Cardiac atrium fibroblast (primary cell): ENCODE measurements around the gene DNASE1L2. TPM values are rescaled to one million over a fixed set of nuclear protein-coding genes. Genes with fewer than 3 reads are reported as not detected.

ENCODE experiments used
- total RNA-seq: library from RNA; depleted of rRNA; stranded (reverse); fragments of >200 nt; gene quantifications from 2 replicates; pipeline ENCODE4 v1.2.3, GENCODE V29; 2015

The DNASE1L2 gene
- total RNA-seq = 1.1 and 2.2 TPM in 2 replicates

GRCh38 chr16:2236337-2237101 lies at the start of gene DNASE1L2:
DNASE1L2 (plus strand) TSS chr16:2236444; CDS start chr16:2236817, 373 bp downstream.

DNA sequence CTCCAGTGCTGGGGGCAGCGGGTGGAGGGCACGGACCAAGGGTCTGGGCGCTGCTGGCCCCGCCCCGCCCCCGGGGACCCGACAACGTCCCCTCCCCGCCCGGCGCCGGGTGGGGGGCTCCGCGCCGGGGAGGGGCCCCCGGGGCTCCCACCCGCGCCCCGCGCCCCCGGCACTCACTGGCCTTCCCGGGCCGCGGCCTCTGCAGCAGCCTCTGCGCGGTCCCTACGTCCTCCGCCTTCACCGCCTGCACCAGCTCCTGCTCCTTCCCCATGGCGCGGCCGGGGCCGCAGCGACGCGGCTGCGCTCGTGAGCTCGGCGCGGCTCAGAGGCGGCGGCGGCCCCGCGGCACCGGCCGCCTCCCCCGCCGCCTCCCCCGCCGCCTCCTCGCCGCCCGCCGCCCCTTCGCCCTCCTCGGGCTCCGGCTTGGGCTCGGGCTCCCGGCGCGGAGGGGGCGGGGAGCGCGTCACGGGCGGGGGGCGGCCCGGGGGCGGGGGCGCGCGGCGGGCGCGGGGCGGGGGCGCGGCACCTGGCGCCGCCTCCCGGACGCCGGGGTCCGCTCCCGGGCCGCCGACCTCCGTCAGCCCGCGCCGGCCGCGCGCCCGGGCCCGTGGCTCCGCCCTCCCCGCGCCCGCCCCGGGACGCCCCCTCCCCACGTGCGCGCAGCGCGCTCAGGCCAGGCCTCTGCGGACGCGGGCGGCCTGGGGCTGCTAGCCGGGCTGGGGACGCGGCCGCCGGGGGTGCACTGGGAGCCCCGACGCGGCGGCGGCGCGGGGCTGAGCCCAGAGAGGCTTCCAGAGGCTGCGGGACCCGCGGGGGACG lies 39.9 kb upstream of the DNASE1L2 start, which contains the start of gene CASKIN1:
Gene CASKIN1 (minus strand): TSS at position 444 of the 819 bp plus-strand sequence. CDS start 173 bp downstream, at position 271.

DNA sequence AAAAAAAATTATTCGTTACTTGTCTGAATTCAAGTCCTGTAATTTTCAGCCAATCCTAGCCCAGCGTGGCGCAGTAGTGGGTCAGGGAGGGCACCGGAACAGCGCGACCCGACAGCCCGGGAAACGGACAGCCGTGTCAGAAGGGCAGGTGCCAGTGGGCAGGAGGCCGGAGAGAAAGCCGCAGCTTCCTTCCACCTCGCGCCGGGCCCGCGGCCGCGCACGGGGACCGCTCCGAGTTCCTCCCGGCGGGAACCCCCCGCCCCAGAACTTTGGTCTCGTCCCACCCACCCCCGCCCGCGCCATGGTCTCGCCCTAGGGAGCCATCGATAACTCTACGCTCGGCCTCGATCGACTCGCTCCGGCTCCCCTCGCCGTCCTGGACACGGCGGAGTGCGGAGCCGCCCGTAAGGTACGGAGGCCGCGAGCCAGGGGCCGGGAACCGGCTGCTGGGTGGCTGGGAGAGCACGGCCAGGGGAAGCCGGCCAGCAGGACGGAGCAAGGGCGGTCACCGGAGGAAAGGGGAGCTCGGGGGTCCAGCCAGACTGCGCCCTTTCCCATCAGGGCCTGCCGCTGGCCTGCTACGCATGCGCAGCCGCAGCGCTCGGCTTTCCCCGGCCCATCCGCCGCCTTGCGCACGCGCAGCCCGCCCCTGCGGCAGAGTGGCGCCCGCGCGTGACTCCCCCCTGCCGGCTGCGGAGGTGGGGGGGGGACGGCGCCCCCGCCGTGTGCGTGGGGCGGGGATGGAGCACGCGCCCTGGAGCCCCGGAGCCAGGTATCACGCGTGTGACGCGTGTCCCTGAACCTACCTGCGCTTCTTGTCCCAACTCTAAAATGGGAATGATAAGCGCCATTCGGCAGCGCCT lies 30.9 kb upstream of the DNASE1L2 start, which contains the start of gene MLST8:
Gene MLST8 (plus strand): TSS at position 351 of the 863 bp plus-strand sequence. CDS start 632 bp downstream, outside the sequence.

GRCh38 chr16:2210386-2211365 lies 25.6 kb upstream of the DNASE1L2 start, which contains the start of gene BRICD5:
BRICD5 (minus strand) TSS chr16:2210863; CDS start chr16:2210833, 30 bp downstream.

GRCh38 chr16:2214719-2214968 lies 21.6 kb upstream of the DNASE1L2 start, which contains the start of gene PGP:
PGP (minus strand) TSS chr16:2214840; CDS start chr16:2214777, 63 bp downstream.

GRCh38 chr16:2223221-2223941 lies 12.9 kb upstream of the DNASE1L2 start, which contains the start of gene E4F1:
E4F1 (plus strand) TSS chr16:2223591; CDS start chr16:2223614, 23 bp downstream.

DNA sequence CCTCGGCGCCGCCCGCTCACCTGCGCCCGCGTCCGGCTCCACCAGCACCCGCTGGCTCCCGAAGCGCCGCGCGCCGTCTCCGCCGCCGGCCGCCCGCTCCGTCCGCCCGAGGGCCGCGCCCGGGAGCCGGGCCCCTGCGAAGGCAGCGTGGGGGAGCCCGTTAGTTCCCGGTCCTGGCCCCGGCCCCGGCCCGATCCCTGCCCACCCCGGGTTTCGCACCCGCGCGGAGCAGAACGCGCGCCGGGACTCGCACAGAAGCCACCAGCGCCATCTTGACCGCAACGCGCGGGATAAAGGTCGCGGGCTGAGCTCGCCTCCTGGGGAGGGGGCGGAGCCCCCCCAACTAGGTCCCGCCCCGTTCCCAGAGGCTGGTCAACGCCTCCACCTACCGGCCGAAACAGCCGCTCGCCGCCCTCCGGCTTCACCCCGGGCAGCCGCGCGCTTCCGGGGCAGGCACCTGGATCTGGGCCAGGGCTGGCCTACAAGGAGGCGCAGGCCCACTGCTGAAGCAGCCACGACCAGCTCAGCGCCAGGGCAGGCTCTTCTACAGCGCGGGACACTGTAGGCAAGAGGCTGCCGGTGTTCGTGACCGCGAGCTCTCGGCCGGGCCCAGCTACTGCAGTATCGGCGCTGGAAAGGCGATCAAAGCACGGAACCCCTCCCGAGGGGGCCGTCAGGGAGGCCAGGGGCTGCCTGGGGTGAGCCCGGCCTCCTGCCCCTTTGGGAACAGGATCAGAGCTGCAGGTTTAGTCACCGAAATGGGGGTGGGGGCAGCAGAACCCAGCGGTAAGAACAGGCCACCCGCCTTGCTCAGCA lies 15.3 kb downstream of the DNASE1L2 start, which contains the start of gene ECI1:
Gene ECI1 (minus strand): TSS at position 292 of the 816 bp plus-strand sequence. CDS start 21 bp downstream, at position 271.

GRCh38 chr16:2267913-2268666 lies 31.8 kb downstream of the DNASE1L2 start, which contains the start of gene RNPS1:
RNPS1 (minus strand) TSS chr16:2268126; CDS start chr16:2264643, 3,483 bp downstream.

Other genes starting within 250 kb of the DNASE1L2 start
- 5.2 and 6.6 TPM in 2 replicates for gene SYNGR3, start 246.5 kb upstream of the DNASE1L2 start, total RNA-seq
- gene ZNF598, start 226.6 kb upstream of the DNASE1L2 start, total RNA-seq = 29.2 and 39.2 TPM in 2 replicates
- gene NPW, start 216.7 kb upstream of the DNASE1L2 start, total RNA-seq = 1.6 TPM in 1 of 2 replicates, not detected in the other
- 116 and 122 TPM in 2 replicates for gene NHERF2, start 209.5 kb upstream of the DNASE1L2 start, total RNA-seq
- 14.4 and 34.5 TPM in 2 replicates for gene NTHL1, start 188.6 kb upstream of the DNASE1L2 start, total RNA-seq
- 47.3 and 66.4 TPM in 2 replicates for gene TSC2, start 188.5 kb upstream of the DNASE1L2 start, total RNA-seq
- gene PKD1, start 100.5 kb upstream of the DNASE1L2 start, total RNA-seq = 150 and 153 TPM in 2 replicates
- gene RAB26, start 87.8 kb upstream of the DNASE1L2 start, total RNA-seq = not detected in 2 replicates
- gene TRAF7, start 80.7 kb upstream of the DNASE1L2 start, total RNA-seq = 49.9 and 67.0 TPM in 2 replicates
- gene CASKIN1, start 39.8 kb upstream of the DNASE1L2 start, total RNA-seq = under 0.01 and 0.54 TPM in 2 replicates
- gene MLST8, start 31.0 kb upstream of the DNASE1L2 start, total RNA-seq = 39.5 and 45.2 TPM in 2 replicates
- 0.49 and 2.5 TPM in 2 replicates for gene BRICD5, start 25.6 kb upstream of the DNASE1L2 start, total RNA-seq
- 7.6 and 12.6 TPM in 2 replicates for gene PGP, start 21.6 kb upstream of the DNASE1L2 start, total RNA-seq
- 19.9 and 34.7 TPM in 2 replicates for gene E4F1, start 12.9 kb upstream of the DNASE1L2 start, total RNA-seq
- 48.2 and 50.4 TPM in 2 replicates for gene ECI1, start 15.1 kb downstream of the DNASE1L2 start, total RNA-seq
- 125 and 144 TPM in 2 replicates for gene RNPS1, start 31.7 kb downstream of the DNASE1L2 start, total RNA-seq
- gene ABCA3, start 104.3 kb downstream of the DNASE1L2 start, total RNA-seq = 1.4 and 2.9 TPM in 2 replicates
- gene CCNF, start 193.0 kb downstream of the DNASE1L2 start, total RNA-seq = 9.0 and 11.2 TPM in 2 replicates
- 1.3 and 3.6 TPM in 2 replicates for gene TEDC2, start 223.7 kb downstream of the DNASE1L2 start, total RNA-seq
- not detected in 2 replicates for gene NTN3, start 234.9 kb downstream of the DNASE1L2 start, total RNA-seq
- 7.4 and 9.9 TPM in 2 replicates for gene TBC1D24, start 238.7 kb downstream of the DNASE1L2 start, total RNA-seq